Activated CD4-positive, alpha-beta T cell treated with anti-CD3 and anti-CD28 coated beads for 36 hours (primary cell): ENCODE results near the gene CHST4. TPM values are rescaled to one million over a fixed set of nuclear protein-coding genes. Genes with fewer than 3 reads are reported as not detected.
"Not testable (repeated sequence)": the region's sequence is repeated elsewhere in the genome, so short reads cannot be mapped to it uniquely, and the experiment has no call there.

Source experiments
- ATAC-seq: fragments of 200-7000 bp; cut with Tn5 transposase; one replicate; pipeline ENCODE4 v1.10.0; 2021; ENCODE audit warnings: mild to moderate bottlenecking, moderate library complexity
- CTCF ChIA-PET: fragments of 350-600 bp; sonication (Branson Sonifier 250); formaldehyde crosslinking; loops from one replicate; lab custom pipeline; 2021; ENCODE audit warnings: antibody characterized with exemption; lab: Charles Lee
- POLR2A ChIA-PET: fragments of 350-600 bp; sonication (Branson Sonifier 250); formaldehyde crosslinking; loops from one replicate; lab custom pipeline; 2021; ENCODE audit warnings: antibody characterized with exemption, inconsistent platforms; lab: Charles Lee
- DNase-seq: peaks from one replicate; pipeline ENCODE4 v3.0.0-alpha.2; 2020
- H3K27ac Mint-ChIP-seq: one replicate; pipeline ENCODE4 v1.8.0; 2021; ENCODE audit warnings: mixed read lengths
- H3K27me3 Mint-ChIP-seq: one replicate; pipeline ENCODE4 v1.8.0; 2021; ENCODE audit warnings: mixed read lengths
- H3K36me3 Mint-ChIP-seq: one replicate; pipeline ENCODE4 v1.8.0; 2021; ENCODE audit warnings: low read depth, mixed read lengths
- H3K4me1 Mint-ChIP-seq: one replicate; pipeline ENCODE4 v1.8.0; 2021; ENCODE audit warnings: mixed read lengths
- H3K4me3 Mint-ChIP-seq: one replicate; pipeline ENCODE4 v1.8.0; 2021; ENCODE audit warnings: mild to moderate bottlenecking, moderate library complexity, mixed read lengths
- H3K9me3 Mint-ChIP-seq: one replicate; pipeline ENCODE4 v1.8.0; 2021; ENCODE audit warnings: low read depth, mixed read lengths
- intact Hi-C, 2 experiments: fragments of 100-400 bp; cut with DNase I in 1 of 2; cut with micrococcal nuclease in 1 of 2; formaldehyde crosslinking; loops; one replicate each; pipeline versions ENCODE4 v1.14.2 to v1.15.1; 2022 to 2024; cut with DNase I, micrococcal nuclease
- total RNA-seq, 2 experiments: library from RNA; stranded (reverse); gene quantifications; one replicate each; pipeline ENCODE4 v1.2.3, GENCODE V29; 2021

Gene CHST4
- total RNA-seq, 2 experiments from 2014 or later, result not detected

DNA sequence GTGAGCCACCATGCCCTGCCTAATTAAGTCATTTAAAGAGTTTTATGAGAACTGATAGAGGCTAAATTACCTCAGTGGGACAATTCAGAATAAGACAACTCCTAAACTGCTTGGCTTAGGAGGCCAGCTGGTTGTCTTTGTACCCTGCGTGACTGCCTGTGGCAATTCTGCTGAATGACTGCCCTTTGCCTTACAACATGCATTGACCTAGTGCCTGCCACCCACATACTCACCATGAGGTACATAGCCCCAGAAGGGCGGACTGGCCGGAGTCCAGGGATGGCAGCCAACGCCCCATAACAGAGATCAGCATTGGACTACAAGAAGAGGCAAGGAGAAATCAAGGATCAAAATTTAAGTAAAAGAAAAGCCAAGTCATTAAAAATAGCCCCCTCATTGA lies 43.4 kb downstream of the CHST4 start:
- H3K4me3 Mint-ChIP-seq, result no peak overlapping the region
- H3K27me3 Mint-ChIP-seq, result peaks cover 2% of the 10 kb centered on the region
- H3K36me3 Mint-ChIP-seq, result no peaks in the 10 kb centered on the region
- H3K4me1 Mint-ChIP-seq, result peaks cover 9% of the 10 kb centered on the region
- ATAC-seq (no peak), DNase-seq (no peak)
- intact Hi-C loops, result loop anchor here (5.0 to 10.0 kb wide), 4 partner anchors 175 to 1095 kb away; partner anchors contain the start of gene AP1G1 (in 1 of the 2)
- ChIA-PET POLR2A (no interaction called here), CTCF (interaction anchor here (0.5 to 1.6 kb wide), 3 partner anchors 15 to 31 kb away, joined by 3 to 5 read pairs (median 4); no protein-coding TSS in a partner anchor)
- no peak overlapping the region for H3K27ac Mint-ChIP-seq
- no peaks in the 10 kb centered on the region for H3K9me3 Mint-ChIP-seq

DNA sequence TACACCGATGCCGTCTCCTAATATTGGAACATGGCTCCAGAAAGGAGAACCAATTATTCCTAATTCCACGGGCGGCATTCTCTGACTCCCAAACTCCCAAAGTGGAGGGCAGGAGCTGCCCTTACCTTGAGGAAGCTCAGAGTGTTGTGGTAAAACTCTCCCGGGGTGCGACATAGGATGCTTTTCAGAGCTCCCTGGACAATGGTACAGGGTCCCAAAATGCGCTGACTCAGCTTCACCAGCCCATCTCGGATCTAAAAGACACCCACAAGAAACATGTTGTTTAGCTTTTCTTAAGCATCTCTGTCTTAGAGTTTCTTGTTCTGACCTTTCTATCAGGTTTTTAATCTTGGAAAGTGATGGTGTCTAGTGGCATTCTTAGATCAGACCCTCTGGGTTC lies 43.9 kb downstream of the CHST4 start:
- peaks cover 2% of the 10 kb centered on the region for H3K27me3 Mint-ChIP-seq
- DNase-seq, result no peak
- H3K9me3 Mint-ChIP-seq, result no peaks in the 10 kb centered on the region

DNA sequence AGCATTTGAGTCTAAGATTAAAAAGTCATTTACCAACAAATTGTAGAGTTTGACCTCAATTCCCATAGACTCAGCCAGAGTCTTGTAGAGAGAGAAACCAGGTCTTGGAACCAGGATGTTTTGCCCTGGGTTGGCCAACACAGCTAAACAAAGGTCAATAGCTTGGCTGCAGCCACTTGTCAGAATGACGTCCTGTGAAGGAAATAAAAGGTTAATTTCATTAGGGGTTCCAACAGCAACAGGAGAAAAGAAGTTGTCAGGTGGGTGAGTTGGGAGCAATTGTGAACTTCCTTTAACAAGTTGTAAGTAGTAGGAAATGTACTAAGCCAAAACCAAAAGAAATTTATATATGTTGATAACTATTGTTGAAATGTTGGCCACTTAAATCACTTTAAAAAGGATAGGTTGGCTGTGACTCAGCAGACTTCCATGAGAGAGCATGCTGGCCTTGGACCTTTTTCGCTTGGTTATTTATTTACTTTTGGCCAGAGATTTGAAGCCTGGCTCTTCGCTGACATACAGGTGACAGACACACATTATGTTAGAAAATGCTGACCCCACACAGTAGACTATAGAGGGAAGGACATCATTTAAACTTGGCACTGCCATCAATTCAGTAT lies 46.4 kb downstream of the CHST4 start:
- ChIA-PET CTCF (interaction anchor here (0.7 to 2.9 kb wide), 4 partner anchors 8 to 162 kb away, joined by 3 to 17 read pairs (median 4); no protein-coding TSS in a partner anchor), POLR2A (no interaction called here)
- Mint-ChIP-seq H3K9me3 (no peaks in the 10 kb centered on the region), H3K27me3 (peaks cover 9% of the 10 kb centered on the region), H3K4me3 (no peak overlapping the region), H3K36me3 (no peaks in the 10 kb centered on the region), H3K4me1 (no peaks in the 10 kb centered on the region), H3K27ac (no peak overlapping the region)
- no peak for DNase-seq
- intact Hi-C loops, result no loop called here
- ATAC-seq, result no peak

More for the DNA sequence above, 43.9 kb downstream of the CHST4 start:
- ATAC-seq, result no peak
- no peak overlapping the region for H3K4me3 Mint-ChIP-seq
- peaks cover 9% of the 10 kb centered on the region for H3K4me1 Mint-ChIP-seq
- CTCF ChIA-PET, result interaction anchor here (0.5 to 1.0 kb wide), 2 partner anchors 40 to 105 kb away, joined by 3 read pairs; no protein-coding TSS in a partner anchor
- no peaks in the 10 kb centered on the region for H3K36me3 Mint-ChIP-seq
- POLR2A ChIA-PET, result no interaction called here
- intact Hi-C loops, result no loop called here
- no peak overlapping the region for H3K27ac Mint-ChIP-seq

DNA sequence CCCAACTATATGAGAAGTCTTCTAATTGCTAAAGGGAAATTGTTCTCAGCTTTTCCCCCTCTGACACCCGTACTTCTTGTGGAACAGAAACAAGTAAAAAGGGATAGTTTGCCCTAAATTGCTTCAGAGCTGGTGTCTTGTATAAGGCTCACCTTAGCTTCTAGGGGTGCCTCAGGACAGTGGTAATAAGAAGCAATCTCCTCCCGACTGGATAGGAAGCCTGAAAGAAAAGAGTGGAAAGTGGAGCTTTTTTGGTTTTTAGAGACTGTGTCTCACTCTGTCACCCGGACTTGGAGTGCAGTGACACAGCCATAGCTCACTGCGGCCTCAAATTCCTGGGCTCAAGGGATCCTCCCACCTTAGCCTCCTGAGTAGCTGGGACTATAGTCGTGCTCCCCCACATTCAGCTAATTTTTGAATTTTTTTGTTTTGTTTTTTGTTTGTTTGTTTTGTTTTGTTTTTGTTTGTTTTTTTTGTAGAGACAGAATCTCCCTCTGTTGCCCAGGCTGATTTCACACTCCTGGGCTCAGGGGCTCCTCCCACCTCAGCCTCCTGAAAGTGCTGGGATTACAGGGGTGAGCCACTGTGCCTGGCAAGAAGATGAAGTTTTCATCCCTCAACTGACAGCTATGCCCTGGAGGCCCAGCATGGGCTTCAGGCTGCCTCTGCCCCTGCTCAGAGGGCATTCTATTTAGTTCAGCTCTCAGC lies 47.3 kb downstream of the CHST4 start:
- no peak overlapping the region for H3K4me3 Mint-ChIP-seq
- intact Hi-C loops, result no loop called here
- peaks cover 14% of the 10 kb centered on the region for H3K27me3 Mint-ChIP-seq
- H3K4me1 Mint-ChIP-seq, result no peaks in the 10 kb centered on the region
- no peak overlapping the region for H3K27ac Mint-ChIP-seq
- no peaks in the 10 kb centered on the region for H3K9me3 Mint-ChIP-seq
- POLR2A ChIA-PET, result interaction anchor here (1.0 kb wide), 1 partner anchor 8 kb away, joined by 3 read pairs; no protein-coding TSS in a partner anchor
- no peaks in the 10 kb centered on the region for H3K36me3 Mint-ChIP-seq
- CTCF ChIA-PET, result interaction anchor here (0.5 to 2.9 kb wide), 7 partner anchors 9 to 794 kb away, joined by 3 to 17 read pairs (median 3); no protein-coding TSS in a partner anchor
- DNase-seq (no peak), ATAC-seq (no peak)

DNA sequence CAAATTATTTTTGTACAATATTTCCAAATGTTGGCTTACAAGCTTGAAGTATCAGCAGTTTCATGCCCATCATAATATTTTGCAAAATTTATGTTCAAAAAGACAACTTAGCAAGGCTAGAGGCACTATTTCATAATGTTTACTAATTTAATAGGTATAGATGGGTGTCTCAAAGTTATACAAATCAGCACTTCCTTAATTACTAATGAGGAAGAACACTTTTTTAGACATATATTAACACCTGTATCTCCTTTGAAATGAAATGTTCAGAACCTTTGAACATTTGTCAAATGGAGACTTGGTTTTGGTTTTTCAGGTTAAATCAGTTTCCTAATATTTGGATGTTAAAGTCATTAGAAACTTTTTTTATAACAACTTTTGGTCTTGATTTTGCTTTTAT lies 48.5 kb downstream of the CHST4 start:
- Mint-ChIP-seq H3K4me3 (no peak overlapping the region), H3K27me3 (peaks cover 13% of the 10 kb centered on the region), H3K27ac (no peak overlapping the region), H3K4me1 (no peaks in the 10 kb centered on the region), H3K9me3 (no peaks in the 10 kb centered on the region), H3K36me3 (no peaks in the 10 kb centered on the region)
- CTCF ChIA-PET, result no interaction called here
- ATAC-seq, result no peak
- intact Hi-C loops, result no loop called here
- POLR2A ChIA-PET, result no interaction called here
- DNase-seq, result no peak

DNA sequence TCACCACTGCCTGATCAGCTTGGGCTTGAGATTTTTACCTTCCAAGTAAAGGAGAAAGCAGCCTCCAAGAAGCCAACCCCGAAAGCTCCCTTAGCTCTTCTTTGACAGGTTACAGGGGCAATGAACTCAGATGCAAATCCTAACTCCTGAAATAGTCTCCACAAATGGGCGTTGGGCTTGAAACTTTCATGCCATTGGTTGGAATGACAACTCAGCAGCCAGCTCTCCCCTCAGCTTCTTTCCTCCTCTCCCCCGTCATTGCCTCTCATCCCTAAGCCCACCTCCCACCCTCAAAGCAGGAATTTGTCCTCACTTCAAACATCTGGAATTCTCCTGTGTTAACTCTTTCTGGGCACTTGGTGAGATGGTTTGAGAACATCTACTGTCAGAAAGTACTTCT lies 50.7 kb downstream of the CHST4 start, which contains the start of gene TAT:
Gene TAT, minus strand, starts transcription at position 122 of the 400 bp plus-strand sequence. CDS start 677 bp downstream, outside the sequence.
- CTCF ChIA-PET, result interaction anchor here (0.8 to 2.2 kb wide), 3 partner anchors 12 to 145 kb away, joined by 3 to 9 read pairs (median 8); no protein-coding TSS in a partner anchor
- POLR2A ChIA-PET, result no interaction called here
- H3K4me1 Mint-ChIP-seq, result no peaks in the 10 kb centered on the region
- no peak within 1 kb of the TSS for H3K4me3 Mint-ChIP-seq
- ATAC-seq (no peak), DNase-seq (no peak)
- intact Hi-C loops, result no loop called here
- H3K27ac Mint-ChIP-seq, result no peak within 1 kb of the TSS
- no peaks in the 10 kb centered on the region for H3K9me3 Mint-ChIP-seq
- H3K36me3 Mint-ChIP-seq, result no peaks in the 10 kb centered on the region
- peaks cover 12% of the 10 kb centered on the region for H3K27me3 Mint-ChIP-seq

DNA sequence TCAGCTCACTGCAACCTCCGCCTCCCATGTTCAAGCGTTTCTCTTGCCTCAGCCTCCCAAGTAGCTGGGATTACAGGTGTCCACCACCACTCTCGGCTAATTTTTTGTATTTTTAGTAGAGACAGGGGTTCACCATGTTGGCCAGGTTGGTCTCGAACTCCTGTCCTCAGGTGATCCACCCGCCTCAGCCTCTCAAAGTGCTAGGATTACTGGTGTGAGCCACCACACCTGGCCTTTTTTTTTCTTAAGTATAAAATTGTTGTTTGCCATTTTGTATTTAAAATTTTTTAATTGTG lies 56.3 kb downstream of the CHST4 start:
- intact Hi-C loops, H3K4me3 Mint-ChIP-seq, H3K27ac Mint-ChIP-seq, H3K36me3 Mint-ChIP-seq, ATAC-seq, H3K4me1 Mint-ChIP-seq, DNase-seq, H3K9me3 Mint-ChIP-seq: not testable (repeated sequence)
- ChIA-PET CTCF (interaction anchor here (0.6 kb wide), 1 partner anchor 9 kb away, joined by 3 read pairs; no protein-coding TSS in a partner anchor), POLR2A (interaction anchor here (0.6 kb wide), 1 partner anchor 32 kb away, joined by 5 read pairs; no protein-coding TSS in a partner anchor)
- peaks cover 19% of the 10 kb centered on the region for H3K27me3 Mint-ChIP-seq

DNA sequence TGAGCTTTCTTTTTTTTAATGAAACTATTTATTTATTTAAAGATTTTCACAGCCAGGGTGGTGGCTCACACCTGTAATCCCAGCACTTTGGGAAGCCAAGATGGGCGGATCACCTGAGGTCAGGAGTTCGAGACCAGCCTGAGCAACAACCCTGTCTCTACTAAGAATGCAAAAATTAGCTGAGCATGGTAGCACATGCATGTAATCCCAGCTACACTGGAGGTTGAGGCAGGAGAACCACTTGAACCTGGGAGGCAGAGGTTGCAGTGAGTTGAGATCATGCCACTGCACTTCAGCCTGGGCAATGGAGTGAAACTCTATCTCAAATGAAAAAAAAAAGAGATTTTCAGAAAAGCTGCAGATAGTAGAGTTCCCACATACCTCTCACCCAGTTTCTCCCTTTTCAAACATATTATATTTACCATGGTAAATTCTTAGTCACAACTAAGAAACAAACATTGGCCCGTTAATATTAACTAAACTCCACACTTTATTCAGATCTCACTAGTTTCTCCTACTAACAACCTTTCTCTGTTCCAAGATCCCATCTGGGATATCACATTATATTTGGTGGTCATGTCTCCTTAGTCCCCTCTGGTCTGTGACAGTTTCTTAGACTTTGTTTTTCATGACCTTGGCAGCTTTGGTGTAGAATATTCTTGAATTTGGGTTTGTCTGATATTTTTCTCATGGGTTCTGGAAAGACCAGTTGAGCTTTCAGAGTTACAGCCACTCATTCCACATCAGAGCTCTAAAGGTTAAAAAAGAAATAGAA lies 58.5 kb downstream of the CHST4 start:
- no peak for ATAC-seq
- H3K4me1 Mint-ChIP-seq, result no peaks in the 10 kb centered on the region

DNA sequence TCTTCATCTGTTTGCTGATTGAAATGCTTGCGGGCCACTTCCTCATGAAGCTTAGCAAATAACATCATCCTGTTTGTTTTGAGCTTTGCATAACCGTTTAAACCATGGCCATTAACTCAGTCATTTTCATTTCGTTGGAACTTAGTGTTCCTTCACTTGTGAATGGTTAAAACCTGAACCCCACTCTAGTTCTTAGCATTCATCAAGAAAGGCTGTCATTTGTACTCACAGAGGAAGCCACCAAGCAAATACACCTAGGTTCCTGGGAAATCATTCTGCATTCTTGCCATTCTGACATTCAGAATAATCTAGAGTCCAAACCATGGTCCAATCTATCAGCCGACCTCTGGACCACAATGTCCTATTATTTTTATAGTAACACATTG lies 59.1 kb downstream of the CHST4 start:
- H3K27me3 Mint-ChIP-seq, result peaks cover 22% of the 10 kb centered on the region
- ChIA-PET CTCF (interaction anchor here (0.7 kb wide), 1 partner anchor 59 kb away, joined by 3 read pairs; the partner anchor contains the start of gene CHST4), POLR2A (interaction anchor here (0.6 kb wide), 1 partner anchor 215 kb away, joined by 4 read pairs; no protein-coding TSS in a partner anchor)
- H3K27ac Mint-ChIP-seq, result no peak overlapping the region
- no peaks in the 10 kb centered on the region for H3K4me1 Mint-ChIP-seq
- H3K4me3 Mint-ChIP-seq, result no peak overlapping the region
- intact Hi-C loops, result no loop called here
- H3K36me3 Mint-ChIP-seq, result no peaks in the 10 kb centered on the region
- DNase-seq (no peak), ATAC-seq (no peak)
- no peaks in the 10 kb centered on the region for H3K9me3 Mint-ChIP-seq

More for the DNA sequence above, 58.5 kb downstream of the CHST4 start:
- Mint-ChIP-seq H3K27ac (no peak overlapping the region), H3K4me3 (no peak overlapping the region), H3K27me3 (peaks cover 20% of the 10 kb centered on the region), H3K36me3 (no peaks in the 10 kb centered on the region), H3K9me3 (no peaks in the 10 kb centered on the region)
- no peak for DNase-seq
- CTCF ChIA-PET, result interaction anchor here (0.7 to 1.2 kb wide), 3 partner anchors 15 to 58 kb away, joined by 3 to 4 read pairs (median 3); partner anchors contain the start of gene CHST4
- intact Hi-C loops, result no loop called here
- POLR2A ChIA-PET, result interaction anchor here (0.6 kb wide), 2 partner anchors 20 to 215 kb away, joined by 3 to 4 read pairs; no protein-coding TSS in a partner anchor
